Keratinocyte (primary cell): ENCODE measurements around the gene CHCHD6.

ENCODE experiments used
- EZH2 ChIP-seq: IDR thresholded peaks from one replicate; pipeline ENCODE4 v1.6.1; 2012; ENCODE audit warnings: inconsistent platforms, mild to moderate bottlenecking, low read length, moderate library complexity
- TF ChIP-seq, protein P1 (sequence below), 3 experiments: IDR thresholded peaks in 1 of 3; conservative IDR thresholded peaks in 1 of 3; optimal IDR thresholded peaks in 1 of 3; 2 replicates in 2 of 3; 3 replicates in 1 of 3; pipeline versions ENCODE3 to v1.5.1; 2011; ENCODE audit warnings: low read length in 3 of 3, mild to moderate bottlenecking in 3 of 3, moderate library complexity in 2 of 3, control low read depth in 1 of 3, inconsistent platforms in 1 of 3; ENCODE audit not compliant: insufficient read depth in 2 of 3; ENCODE audit errors: extremely low read depth in 1 of 3

DNA sequence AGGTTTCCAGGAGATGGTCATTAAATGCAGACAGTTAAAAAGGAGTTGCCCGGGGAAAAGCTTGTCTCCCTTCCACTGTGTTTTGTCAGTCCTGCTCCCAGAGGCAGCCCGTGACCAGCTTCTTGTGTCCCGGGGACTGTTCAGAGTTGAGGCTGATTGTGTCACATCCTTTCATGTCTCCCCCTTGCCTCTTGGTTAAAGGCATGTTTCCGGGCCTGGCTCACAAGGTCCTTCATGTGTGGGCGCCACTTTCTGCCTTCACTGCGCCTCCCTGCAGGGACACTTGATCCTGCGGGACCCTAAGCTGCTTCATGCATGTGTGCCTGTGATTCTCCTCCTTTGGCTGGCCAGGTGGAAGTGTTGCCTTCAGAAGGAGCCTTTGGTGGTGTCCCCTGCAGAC lies 9.2 kb downstream of the CHCHD6 start:
- TF ChIP-seq, protein P1, sequence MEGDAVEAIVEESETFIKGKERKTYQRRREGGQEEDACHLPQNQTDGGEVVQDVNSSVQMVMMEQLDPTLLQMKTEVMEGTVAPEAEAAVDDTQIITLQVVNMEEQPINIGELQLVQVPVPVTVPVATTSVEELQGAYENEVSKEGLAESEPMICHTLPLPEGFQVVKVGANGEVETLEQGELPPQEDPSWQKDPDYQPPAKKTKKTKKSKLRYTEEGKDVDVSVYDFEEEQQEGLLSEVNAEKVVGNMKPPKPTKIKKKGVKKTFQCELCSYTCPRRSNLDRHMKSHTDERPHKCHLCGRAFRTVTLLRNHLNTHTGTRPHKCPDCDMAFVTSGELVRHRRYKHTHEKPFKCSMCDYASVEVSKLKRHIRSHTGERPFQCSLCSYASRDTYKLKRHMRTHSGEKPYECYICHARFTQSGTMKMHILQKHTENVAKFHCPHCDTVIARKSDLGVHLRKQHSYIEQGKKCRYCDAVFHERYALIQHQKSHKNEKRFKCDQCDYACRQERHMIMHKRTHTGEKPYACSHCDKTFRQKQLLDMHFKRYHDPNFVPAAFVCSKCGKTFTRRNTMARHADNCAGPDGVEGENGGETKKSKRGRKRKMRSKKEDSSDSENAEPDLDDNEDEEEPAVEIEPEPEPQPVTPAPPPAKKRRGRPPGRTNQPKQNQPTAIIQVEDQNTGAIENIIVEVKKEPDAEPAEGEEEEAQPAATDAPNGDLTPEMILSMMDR (optimal IDR thresholded peaks at IDR 0.05 in 1 of 3, IDR thresholded peaks at IDR 0.05 in 1 of 3, conservative IDR thresholded peaks at IDR 0.05 in 1 of 3; ENCODE audit: extremely low read depth in 1 of 3, insufficient read depth in 2 of 3, low read length in 3 of 3), result no peak
- no peak for TF ChIP-seq EZH2
